SHP77 treated with DMSO at 0.1 percent for 48 hours (cell line): Measurements from ENCODE around the gene GRK4.
A peak's percentile ranks its signal among the peaks of the same experiment; 100 is the strongest.
"Not testable (repeated sequence)": the region's sequence is repeated elsewhere in the genome, so short reads cannot be mapped to it uniquely, and the experiment has no call there.

ENCODE experiments used
- DNase-seq: peaks from one replicate; lab custom pipeline; 2025; lab: John Stamatoyannopoulos, UW

Gene GRK4

DNA sequence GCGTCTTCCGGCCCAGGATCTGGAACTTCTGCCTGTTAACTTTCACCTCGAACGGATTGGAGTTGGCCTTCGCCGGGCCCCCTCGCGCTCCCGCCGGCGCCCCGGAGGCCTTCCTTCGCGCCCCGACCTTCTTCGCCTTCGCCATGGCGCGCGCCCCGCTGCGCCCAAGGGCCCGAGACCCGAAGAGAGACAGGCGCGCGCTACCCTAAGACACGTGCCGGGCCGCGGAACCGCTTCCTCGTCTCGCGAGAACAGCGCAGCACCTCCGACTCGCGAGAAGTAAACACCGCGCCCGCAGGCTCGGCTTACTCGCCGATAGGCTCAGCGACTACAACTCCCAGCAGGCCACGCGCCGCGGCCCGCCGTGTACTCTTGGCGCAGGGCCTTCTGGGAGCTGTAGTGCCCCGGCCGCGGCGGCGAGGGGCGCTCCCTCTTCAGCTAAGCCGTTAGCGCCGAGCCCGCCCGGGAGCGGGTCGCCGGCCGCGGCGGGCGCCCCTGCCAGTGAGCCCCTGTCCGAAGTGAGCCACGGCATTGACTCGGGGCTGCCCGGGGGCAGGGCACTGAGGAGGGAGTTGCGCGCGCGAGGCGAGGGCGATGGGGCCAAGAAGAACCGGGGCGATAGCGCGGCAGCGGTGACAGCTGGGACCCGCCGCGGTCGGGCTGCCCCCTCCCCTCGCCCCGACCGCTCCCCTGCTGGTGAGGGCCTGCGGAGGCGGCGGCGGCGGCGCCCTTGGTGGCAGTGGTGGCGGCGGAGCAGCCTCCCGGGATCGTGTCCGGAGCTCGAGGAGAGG, at the start of gene GRK4, which contains the start of gene NOP14:
TSS of gene GRK4 (plus strand) at position 397 of the 791 bp plus-strand sequence. CDS start 500 bp downstream, outside the sequence.
TSS of gene NOP14 (minus strand) at position 232 of the 791 bp plus-strand sequence. CDS start at position 145, 87 bp downstream.
- DNase-seq = peak; percentile 74

DNA sequence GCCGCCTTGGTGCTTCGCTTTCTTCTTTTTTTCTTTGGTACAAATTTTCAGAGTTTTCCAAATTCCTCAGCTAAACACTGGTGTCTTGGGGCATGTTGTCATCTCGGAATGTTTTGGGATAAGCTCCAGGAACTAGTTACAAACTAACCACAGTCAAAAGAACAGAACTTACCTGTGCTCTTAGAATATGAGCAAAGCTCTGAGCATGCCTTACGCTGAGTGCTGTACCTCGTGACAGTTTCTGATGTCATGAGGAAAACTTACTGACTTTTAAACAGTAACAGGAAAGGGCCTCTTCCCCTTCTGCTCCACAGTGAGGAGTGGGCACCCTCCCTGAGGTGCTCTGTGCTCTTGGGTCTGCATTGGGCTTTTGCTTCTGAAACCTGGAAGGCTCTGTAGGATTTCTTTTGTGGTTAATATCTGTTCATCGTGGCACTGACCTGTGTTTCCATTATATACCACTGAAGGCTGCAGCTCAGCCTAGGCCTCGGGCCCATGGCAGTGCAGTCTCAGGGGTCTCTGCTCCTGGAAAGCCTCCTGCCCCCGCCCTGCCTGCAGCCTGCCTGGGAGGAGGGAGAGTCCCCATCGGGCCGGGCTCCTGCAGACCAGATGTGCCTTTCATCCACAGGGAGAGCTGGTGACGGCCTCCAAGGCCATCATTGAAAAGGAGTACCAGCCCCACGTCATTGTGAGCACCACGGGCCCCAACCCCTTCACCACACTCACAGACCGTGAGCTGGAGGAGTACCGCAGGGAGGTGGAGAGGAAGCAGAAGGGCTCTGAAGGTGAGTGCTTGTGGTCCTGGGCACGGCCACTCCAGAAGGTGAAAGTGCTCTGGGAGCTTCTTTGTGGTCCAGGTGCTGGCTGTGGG, 48.9 kb upstream of the GRK4 start:
- no peak for DNase-seq

DNA sequence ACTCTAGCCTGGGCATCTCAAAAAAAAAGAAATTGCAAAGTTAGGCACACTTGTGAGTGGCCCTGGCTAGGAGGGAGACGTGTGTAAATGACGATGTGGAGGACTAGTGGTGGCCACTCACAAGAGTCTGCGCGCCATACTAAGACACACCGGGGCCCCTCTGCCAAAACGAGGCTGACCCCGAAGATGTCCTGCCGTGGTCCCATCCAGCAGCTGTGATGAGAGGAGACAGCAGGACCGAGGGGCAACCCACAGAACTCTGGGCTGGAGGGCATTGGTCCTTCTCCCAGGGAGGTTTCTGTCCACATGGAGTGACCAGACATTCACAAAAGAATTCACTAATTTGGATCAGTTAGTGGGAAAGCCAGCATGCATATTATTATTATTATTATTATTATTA, 47.6 kb upstream of the GRK4 start:
- no peak for DNase-seq

DNA sequence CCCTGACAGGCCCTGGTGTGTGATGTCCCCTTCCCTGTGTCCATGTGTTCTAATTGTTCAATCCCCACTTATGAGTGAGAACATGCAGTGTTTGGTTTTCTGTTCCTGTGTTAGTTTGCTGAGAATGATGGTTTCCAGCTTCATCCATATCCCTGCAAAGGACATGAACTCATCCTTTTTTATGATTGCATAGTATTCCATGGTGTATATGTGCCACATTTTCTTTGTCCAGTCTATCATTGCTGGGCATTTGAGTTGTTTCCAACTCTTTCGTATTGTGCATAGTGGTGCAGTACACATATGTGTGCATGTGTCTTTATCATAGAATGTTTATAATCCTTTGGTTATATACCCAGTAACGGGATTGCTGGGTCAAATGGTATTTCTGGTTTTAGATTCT, 46.7 kb upstream of the GRK4 start:
- DNase-seq = not testable (repeated sequence)

DNA sequence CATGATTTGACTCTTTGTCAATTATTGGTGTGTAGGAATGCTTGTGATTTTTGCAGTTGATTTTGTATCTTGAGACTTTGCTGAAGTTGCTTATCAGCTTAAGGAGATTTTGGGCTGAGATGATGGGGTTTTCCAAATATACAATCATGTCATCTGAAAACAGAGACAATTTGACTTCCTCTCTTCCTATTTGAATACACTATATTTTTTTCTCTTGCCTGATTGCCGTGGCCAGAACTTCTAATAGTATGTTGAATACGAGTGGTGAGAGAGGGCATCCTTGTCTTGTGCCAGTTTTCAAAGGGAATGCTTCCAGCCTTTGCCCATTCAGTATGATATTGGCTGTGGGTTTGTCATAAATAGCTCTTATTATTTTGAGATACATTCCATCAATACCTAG, 45.1 kb upstream of the GRK4 start:
- DNase-seq = not testable (repeated sequence)

- DNase-seq = not testable (repeated sequence)
These were observed 44.7 kb upstream of the GRK4 start for GRCh38 chr4:2918714-2919113.

- not testable (repeated sequence) for DNase-seq
These were observed 40.8 kb upstream of the GRK4 start for GRCh38 chr4:2922453-2923101.

GRCh38 chr4:2923141-2923551, 40.2 kb upstream of the GRK4 start:
- no peak for DNase-seq

- DNase-seq = no peak
These were observed 39.6 kb upstream of the GRK4 start for GRCh38 chr4:2923668-2924173.

DNA sequence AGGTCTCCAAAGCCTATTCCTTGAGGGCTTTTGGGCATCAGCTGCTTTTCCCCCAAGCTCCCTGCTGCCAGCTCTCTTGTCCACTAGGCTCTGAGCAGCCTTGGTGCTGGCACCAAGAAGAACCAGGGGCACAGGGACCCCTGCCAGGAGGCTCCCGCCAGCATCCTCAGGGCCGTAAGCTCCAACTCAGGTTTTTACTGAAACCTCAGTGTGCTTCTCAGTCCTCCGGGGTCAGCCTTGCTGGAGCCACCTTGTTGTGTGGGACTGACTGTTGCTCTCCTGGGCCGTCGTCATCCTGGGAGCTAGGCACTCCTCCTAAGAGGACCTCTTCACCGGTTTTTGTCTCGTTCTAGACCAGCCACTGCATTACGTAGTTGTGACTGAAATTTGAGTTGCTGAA, 39.1 kb upstream of the GRK4 start:
- no peak for DNase-seq

- no peak for DNase-seq
These were observed 38.5 kb upstream of the GRK4 start for GRCh38 chr4:2924765-2925301.

- DNase-seq = no peak
These were observed 37.9 kb upstream of the GRK4 start for GRCh38 chr4:2925496-2925895.

DNA sequence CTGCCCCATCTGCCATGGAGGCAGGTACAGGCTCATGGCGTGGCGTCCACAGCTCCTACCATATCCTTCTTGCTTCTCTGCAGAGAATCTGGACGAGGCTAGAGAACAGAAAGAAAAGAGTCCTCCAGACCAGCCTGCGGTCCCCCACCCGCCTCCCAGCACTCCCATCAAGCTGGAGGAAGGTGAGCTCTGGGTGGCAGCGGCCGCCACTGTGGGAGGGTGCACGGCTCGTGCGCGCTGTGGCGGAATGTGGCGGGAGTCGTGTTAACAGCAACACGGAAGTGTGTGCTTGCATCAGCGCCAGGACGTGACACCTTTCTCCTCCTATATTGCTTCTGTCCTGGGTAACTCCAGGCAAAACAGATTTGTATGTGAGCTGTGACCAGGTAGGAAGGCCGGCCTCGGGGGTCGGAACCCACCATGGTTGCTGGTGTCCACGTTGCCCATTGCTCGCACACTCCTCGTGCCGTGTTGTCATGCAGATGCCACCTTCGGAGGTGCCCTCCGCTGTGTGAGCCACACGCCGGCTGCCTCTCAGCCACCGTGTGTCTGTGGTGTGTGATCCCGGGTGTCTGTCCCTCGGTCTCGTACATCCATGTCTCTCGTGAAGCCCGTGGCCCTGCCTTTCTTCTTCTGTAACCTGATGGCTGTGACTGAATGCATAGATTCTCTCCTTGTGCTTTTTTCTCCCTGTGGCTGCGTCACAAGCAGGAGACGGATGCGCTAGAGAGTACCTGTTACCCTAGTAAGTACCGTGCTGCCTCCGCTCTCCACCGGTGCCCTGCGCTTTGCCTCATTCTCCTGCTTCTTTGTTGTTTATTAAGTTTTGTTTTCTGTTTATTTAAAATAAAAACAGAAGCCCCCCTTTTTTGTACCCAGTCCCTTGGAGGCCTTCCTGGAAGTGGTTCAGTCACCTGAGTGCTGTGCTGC, 37.2 kb upstream of the GRK4 start:
- no peak for DNase-seq

- no peak for DNase-seq
These were observed 36.2 kb upstream of the GRK4 start for GRCh38 chr4:2927016-2927695.

GRCh38 chr4:2927696-2928075, 35.7 kb upstream of the GRK4 start:
- no peak for DNase-seq

- DNase-seq = no peak
These were observed 34.9 kb upstream of the GRK4 start for GRCh38 chr4:2928242-2929176.

- no peak for DNase-seq
These were observed 33.9 kb upstream of the GRK4 start for GRCh38 chr4:2929469-2929868.

- DNase-seq = no peak
These were observed 33.1 kb upstream of the GRK4 start for GRCh38 chr4:2930135-2930757.
